K562 (cell line): ENCODE measurements around the gene FCHO2. TPM values are rescaled to one million over a fixed set of nuclear protein-coding genes. Genes with fewer than 3 reads are reported as not detected.

Experiments used
- polyA plus RNA-seq, 8 experiments: library from polyadenylated mRNA; depleted of rRNA in 4 of 8; stranded (reverse) in 5 of 8; unstranded in 3 of 8; fragments of >200 nt; fragmentation: Nextera tagmentation in 2 of 8; fragmentation: Illumina TruSeq in 1 of 8; extraction: Ambion mirVana in 2 of 8; extraction: Trizol in 1 of 8; gene quantifications; 2 replicates each; pipeline versions ENCODE4 v1.2.1 to v1.2.3, GENCODE V29; 2011 to 2014; ENCODE audit warnings: inconsistent platforms in 1 of 8, missing spikeins in 1 of 8
- total RNA-seq, 7 experiments: library from RNA; depleted of rRNA in 6 of 7; stranded (reverse); fragments of >200 nt in 6 of 7; fragmentation: Illumina TruSeq in 2 of 7; extraction: Trizol in 2 of 7; gene quantifications; 2 replicates each; pipeline versions ENCODE4 v1.2.1 to v1.2.3, GENCODE V29; 2011 to 2021; ENCODE audit warnings: low replicate concordance in 1 of 7

The FCHO2 gene
- total and polyA plus RNA-seq, 9 of the 15 experiments (the other 6 are each of a cell fraction or from before 2014, with no cell fraction given) = 4.4 to 13.4 (median 8.3) TPM

Other genes starting within 250 kb of the FCHO2 start
- 114 and 120 TPM in 2 replicates for gene TNPO1, start 139.4 kb upstream of the FCHO2 start, total RNA-seq (2014; rRNA removed)
- 160 and 174 TPM in 2 replicates for gene TNPO1, start 139.4 kb upstream of the FCHO2 start, total RNA-seq (2014; rRNA removed; fragmentation: Illumina TruSeq; extraction: Trizol)
- gene TNPO1, start 139.4 kb upstream of the FCHO2 start, total RNA-seq (2015; rRNA removed; fragmentation: Illumina TruSeq; extraction: Trizol) = 166 and 176 TPM in 2 replicates
- gene TNPO1, start 139.4 kb upstream of the FCHO2 start, total RNA-seq (2021) = 124 and 127 TPM in 2 replicates
- gene TNPO1, start 139.4 kb upstream of the FCHO2 start, polyA plus RNA-seq (2011; rRNA removed) = 61.4 and 79.1 TPM in 2 replicates
- gene TNPO1, start 139.4 kb upstream of the FCHO2 start, polyA plus RNA-seq (2014; fragmentation: Illumina TruSeq; extraction: Trizol) = 97.5 and 97.9 TPM in 2 replicates
- 10 to 100 TPM; 20.8 to 50.0 TPM for gene TNPO1, start 139.4 kb upstream of the FCHO2 start, polyA plus RNA-seq (2014; fragmentation: Nextera tagmentation; extraction: Ambion mirVana)
- 52.0 and 57.9 TPM in 2 replicates for gene TNPO1, start 139.4 kb upstream of the FCHO2 start, polyA plus RNA-seq (2014; rRNA removed)
- not detected in 2 replicates for gene TMEM171, start 164.5 kb downstream of the FCHO2 start, total RNA-seq (2014; rRNA removed)
- not detected in 2 replicates for gene TMEM171, start 164.5 kb downstream of the FCHO2 start, total RNA-seq (2014; rRNA removed; fragmentation: Illumina TruSeq; extraction: Trizol)
- not detected in 2 replicates for gene TMEM171, start 164.5 kb downstream of the FCHO2 start, total RNA-seq (2015; rRNA removed; fragmentation: Illumina TruSeq; extraction: Trizol)
- gene TMEM171, start 164.5 kb downstream of the FCHO2 start, total RNA-seq (2021) = not detected in 2 replicates
- 0.08 TPM in 1 of 2 replicates, not detected in the other for gene TMEM171, start 164.5 kb downstream of the FCHO2 start, polyA plus RNA-seq (2011; rRNA removed)
- not detected in 2 replicates for gene TMEM171, start 164.5 kb downstream of the FCHO2 start, polyA plus RNA-seq (2014; fragmentation: Illumina TruSeq; extraction: Trizol)
- not detected for gene TMEM171, start 164.5 kb downstream of the FCHO2 start, polyA plus RNA-seq (2014; fragmentation: Nextera tagmentation; extraction: Ambion mirVana)
- gene TMEM171, start 164.5 kb downstream of the FCHO2 start, polyA plus RNA-seq (2014; rRNA removed) = not detected in 2 replicates
- not detected in 2 replicates for gene TMEM174, start 217.2 kb downstream of the FCHO2 start, total RNA-seq (2014; rRNA removed)
- gene TMEM174, start 217.2 kb downstream of the FCHO2 start, total RNA-seq (2014; rRNA removed; fragmentation: Illumina TruSeq; extraction: Trizol) = not detected in 2 replicates
- not detected in 2 replicates for gene TMEM174, start 217.2 kb downstream of the FCHO2 start, total RNA-seq (2015; rRNA removed; fragmentation: Illumina TruSeq; extraction: Trizol)
- not detected in 2 replicates for gene TMEM174, start 217.2 kb downstream of the FCHO2 start, total RNA-seq (2021)
- gene TMEM174, start 217.2 kb downstream of the FCHO2 start, polyA plus RNA-seq (2011; rRNA removed) = not detected in 2 replicates
- not detected in 2 replicates for gene TMEM174, start 217.2 kb downstream of the FCHO2 start, polyA plus RNA-seq (2014; fragmentation: Illumina TruSeq; extraction: Trizol)
- gene TMEM174, start 217.2 kb downstream of the FCHO2 start, polyA plus RNA-seq (2014; fragmentation: Nextera tagmentation; extraction: Ambion mirVana) = not detected
- not detected in 2 replicates for gene TMEM174, start 217.2 kb downstream of the FCHO2 start, polyA plus RNA-seq (2014; rRNA removed)